ENCODE measurements around the gene KNCN. TPM values are rescaled to one million over a fixed set of nuclear protein-coding genes. Genes with fewer than 3 reads are reported as not detected.

Gene KNCN
- polyA plus RNA-seq, 1 experiment: not detected

- Histone ChIP-seq H3K36me3 (ENCODE audit: control insufficient read depth, insufficient read depth, low read length) (no peaks in the 10 kb centered on the region), H3K4me3 (ENCODE audit: low read depth, low read length) (no peak overlapping the region), H3K27me3 (ENCODE audit: control insufficient read depth, insufficient read depth, low read length) (peaks cover 14% of the 10 kb centered on the region)
- POLR2A ChIA-PET: no interaction called here
- TF ChIP-seq, protein P1, sequence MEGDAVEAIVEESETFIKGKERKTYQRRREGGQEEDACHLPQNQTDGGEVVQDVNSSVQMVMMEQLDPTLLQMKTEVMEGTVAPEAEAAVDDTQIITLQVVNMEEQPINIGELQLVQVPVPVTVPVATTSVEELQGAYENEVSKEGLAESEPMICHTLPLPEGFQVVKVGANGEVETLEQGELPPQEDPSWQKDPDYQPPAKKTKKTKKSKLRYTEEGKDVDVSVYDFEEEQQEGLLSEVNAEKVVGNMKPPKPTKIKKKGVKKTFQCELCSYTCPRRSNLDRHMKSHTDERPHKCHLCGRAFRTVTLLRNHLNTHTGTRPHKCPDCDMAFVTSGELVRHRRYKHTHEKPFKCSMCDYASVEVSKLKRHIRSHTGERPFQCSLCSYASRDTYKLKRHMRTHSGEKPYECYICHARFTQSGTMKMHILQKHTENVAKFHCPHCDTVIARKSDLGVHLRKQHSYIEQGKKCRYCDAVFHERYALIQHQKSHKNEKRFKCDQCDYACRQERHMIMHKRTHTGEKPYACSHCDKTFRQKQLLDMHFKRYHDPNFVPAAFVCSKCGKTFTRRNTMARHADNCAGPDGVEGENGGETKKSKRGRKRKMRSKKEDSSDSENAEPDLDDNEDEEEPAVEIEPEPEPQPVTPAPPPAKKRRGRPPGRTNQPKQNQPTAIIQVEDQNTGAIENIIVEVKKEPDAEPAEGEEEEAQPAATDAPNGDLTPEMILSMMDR (IDR thresholded peaks at IDR 0.05; ENCODE audit: insufficient read depth, low read depth, low read length): no peak
- CTCF ChIA-PET: interaction anchor here (1.1 to 2.0 kb wide), 3 partner anchors 24 to 59 kb away, joined by 3 to 5 read pairs (median 4); no protein-coding TSS in a partner anchor
- DNase-seq (ENCODE audit: low read depth): no peak
Observed at GRCh38 chr1:46501528-46501927, 49.9 kb downstream of the KNCN start.

DNA sequence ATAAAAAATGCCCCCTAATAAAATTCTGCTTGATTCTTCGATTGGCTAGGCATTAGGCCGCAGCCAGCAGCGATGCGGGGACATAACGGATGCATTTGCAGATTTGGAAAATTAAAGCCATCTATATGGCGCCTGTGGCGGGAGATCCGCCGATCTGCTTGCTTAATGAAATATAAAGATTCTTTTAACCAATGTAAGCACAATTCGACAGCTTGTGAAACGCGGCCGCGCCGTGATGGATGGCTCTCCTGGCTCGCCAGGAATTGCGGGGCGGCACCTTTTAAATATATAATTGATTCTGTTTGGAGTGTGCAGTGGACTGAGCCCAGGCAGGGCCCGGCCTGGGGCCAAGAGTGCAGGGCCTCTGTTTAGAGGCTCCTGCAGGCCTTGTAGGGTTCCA is 53.8 kb downstream of the KNCN start:
- CTCF ChIA-PET: no interaction called here
- POLR2A ChIA-PET: no interaction called here
- TF ChIP-seq, protein P1 (IDR thresholded peaks at IDR 0.05; ENCODE audit: insufficient read depth, low read depth, low read length): no peak
- H3K27me3 ChIP-seq (ENCODE audit: control insufficient read depth, insufficient read depth, low read length): peaks cover 32% of the 10 kb centered on the region
- DNase-seq (ENCODE audit: low read depth): no peak
- no peaks in the 10 kb centered on the region for H3K36me3 ChIP-seq (ENCODE audit: control insufficient read depth, insufficient read depth, low read length)
- no peak overlapping the region for H3K4me3 ChIP-seq (ENCODE audit: low read depth, low read length)

GRCh38 chr1:46497020-46497419 is 54.4 kb downstream of the KNCN start:
- POLR2A ChIA-PET: no interaction called here

DNA sequence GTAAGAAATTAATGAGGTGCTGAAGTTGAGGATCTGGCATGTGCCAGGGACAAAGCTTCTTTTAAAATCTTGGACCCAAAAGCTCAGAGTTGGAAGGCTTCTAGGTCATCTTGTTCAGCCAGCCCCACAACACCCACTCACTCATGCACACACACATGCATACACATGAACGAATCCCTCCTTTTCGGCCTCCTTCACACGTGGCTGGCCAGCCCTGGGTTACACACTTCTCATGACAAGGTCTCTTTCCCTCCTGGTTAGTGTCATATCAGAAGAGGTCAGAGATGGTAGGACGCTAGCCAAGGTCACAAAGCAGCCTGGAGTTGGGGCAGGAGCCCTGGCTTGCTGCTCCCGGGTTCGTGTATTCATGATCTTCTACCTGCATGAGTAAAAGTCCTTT is 54.9 kb downstream of the KNCN start:
- H3K4me3 ChIP-seq (ENCODE audit: low read depth, low read length): no peak overlapping the region
- TF ChIP-seq, protein P1 (IDR thresholded peaks at IDR 0.05; ENCODE audit: insufficient read depth, low read depth, low read length): no peak
- no peak for DNase-seq (ENCODE audit: low read depth)
- ChIA-PET POLR2A (no interaction called here), CTCF (interaction anchor here (1.4 to 2.3 kb wide), 2 partner anchors 14 to 31 kb away, joined by 4 to 5 read pairs; no protein-coding TSS in a partner anchor)
- no peaks in the 10 kb centered on the region for H3K36me3 ChIP-seq (ENCODE audit: control insufficient read depth, insufficient read depth, low read length)
- peaks cover 44% of the 10 kb centered on the region for H3K27me3 ChIP-seq (ENCODE audit: control insufficient read depth, insufficient read depth, low read length)

More at GRCh38 chr1:46497020-46497419, 54.4 kb downstream of the KNCN start:
- no peaks in the 10 kb centered on the region for H3K36me3 ChIP-seq (ENCODE audit: control insufficient read depth, insufficient read depth, low read length)
- CTCF ChIA-PET: interaction anchor here (1.4 kb wide), 1 partner anchor 30 kb away, joined by 4 read pairs; no protein-coding TSS in a partner anchor
- H3K4me3 ChIP-seq (ENCODE audit: low read depth, low read length): no peak overlapping the region
- TF ChIP-seq, protein P1 (IDR thresholded peaks at IDR 0.05; ENCODE audit: insufficient read depth, low read depth, low read length): no peak
- no peak for DNase-seq (ENCODE audit: low read depth)
- H3K27me3 ChIP-seq (ENCODE audit: control insufficient read depth, insufficient read depth, low read length): peaks cover 39% of the 10 kb centered on the region

DNA sequence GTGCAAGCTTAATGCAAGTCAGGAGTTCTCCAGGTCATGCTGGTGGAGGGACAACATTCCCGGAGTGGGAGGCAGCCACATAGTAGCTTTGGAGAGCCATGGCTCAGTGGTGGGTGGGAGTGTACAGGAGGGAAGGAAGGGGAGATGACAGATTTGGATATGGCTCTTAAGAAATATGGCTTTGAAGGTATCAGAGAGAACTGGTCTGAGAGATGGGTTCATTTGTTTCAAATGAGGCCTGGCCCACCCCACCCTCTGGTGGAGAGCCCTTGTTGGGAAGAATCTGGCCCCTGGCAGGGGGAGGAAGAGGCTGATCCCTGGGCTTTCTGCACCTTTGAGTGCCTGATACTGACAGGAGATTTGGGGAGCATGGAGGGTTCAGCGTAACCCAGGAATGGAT is 55.7 kb downstream of the KNCN start:
- ChIA-PET POLR2A (no interaction called here), CTCF (interaction anchor here (1.2 to 2.3 kb wide), 3 partner anchors 13 to 32 kb away, joined by 4 to 5 read pairs (median 4); no protein-coding TSS in a partner anchor)
- Histone ChIP-seq H3K4me3 (ENCODE audit: low read depth, low read length) (no peak overlapping the region), H3K36me3 (ENCODE audit: control insufficient read depth, insufficient read depth, low read length) (no peaks in the 10 kb centered on the region), H3K27me3 (ENCODE audit: control insufficient read depth, insufficient read depth, low read length) (peaks cover 51% of the 10 kb centered on the region)
- DNase-seq (ENCODE audit: low read depth): no peak
- TF ChIP-seq, protein P1 (IDR thresholded peaks at IDR 0.05; ENCODE audit: insufficient read depth, low read depth, low read length): no peak

Other genes starting within 250 kb of the KNCN start
- 70.5 and 101 TPM in 2 replicates for gene LRRC41, start 248.0 kb downstream of the KNCN start, polyA plus RNA-seq (2011; rRNA removed)
- gene UQCRH, start 247.9 kb downstream of the KNCN start, polyA plus RNA-seq (2011; rRNA removed): 188 and 449 TPM in 2 replicates
- 24.0 and 24.2 TPM in 2 replicates for gene NSUN4, start 210.8 kb downstream of the KNCN start, polyA plus RNA-seq (2011; rRNA removed)
- gene FAAH, start 157.3 kb downstream of the KNCN start, polyA plus RNA-seq (2011; rRNA removed): 1.3 and 1.8 TPM in 2 replicates
- gene DMBX1, start 61.8 kb downstream of the KNCN start, polyA plus RNA-seq (2011; rRNA removed): not detected in 2 replicates
- 25.7 and 30.1 TPM in 2 replicates for gene MKNK1, start 52.6 kb upstream of the KNCN start, polyA plus RNA-seq (2011; rRNA removed)
- 10.4 and 11.6 TPM in 2 replicates for gene MOB3C, start 65.2 kb upstream of the KNCN start, polyA plus RNA-seq (2011; rRNA removed)
- gene ATPAF1, start 116.7 kb upstream of the KNCN start, polyA plus RNA-seq (2011; rRNA removed): 37.0 and 67.2 TPM in 2 replicates
- gene TEX38, start 120.2 kb upstream of the KNCN start, polyA plus RNA-seq (2011; rRNA removed): 0.07 TPM in 1 of 2 replicates, not detected in the other
- gene EFCAB14, start 167.5 kb upstream of the KNCN start, polyA plus RNA-seq (2011; rRNA removed): 30.4 and 49.4 TPM in 2 replicates
- not detected in 2 replicates for gene CYP4B1, start 247.4 kb upstream of the KNCN start, polyA plus RNA-seq (2011; rRNA removed)

All from BJ (cell line).